HG03097 (cell line): ENCODE measurements around the gene ADGRV1.

ENCODE experiments used
- ATAC-seq: cut with Tn5 transposase; IDR thresholded peaks from one replicate; pipeline ENCODE4 v1.9.1; 2021; ENCODE audit not compliant: unreplicated experiment, low FRiP score

The ADGRV1 gene

GRCh38 chr5:91119981-91120850 is 561.6 kb downstream of the ADGRV1 start:
- no peak for ATAC-seq

GRCh38 chr5:91121347-91121993 is 562.9 kb downstream of the ADGRV1 start:
- ATAC-seq: no peak

GRCh38 chr5:91122651-91123050 is 564.1 kb downstream of the ADGRV1 start:
- ATAC-seq: no peak

- no peak for ATAC-seq
Observed at GRCh38 chr5:91123291-91123690, 564.7 kb downstream of the ADGRV1 start.

- ATAC-seq: no peak
Observed at GRCh38 chr5:91123901-91124300, 565.3 kb downstream of the ADGRV1 start.

- no peak for ATAC-seq
Observed at GRCh38 chr5:91125916-91126315, 567.3 kb downstream of the ADGRV1 start.

- no peak for ATAC-seq
Observed at GRCh38 chr5:91126448-91126847, 567.9 kb downstream of the ADGRV1 start.

- no peak for ATAC-seq
Observed at GRCh38 chr5:91126888-91127287, 568.3 kb downstream of the ADGRV1 start.

GRCh38 chr5:91127456-91128081 is 569.0 kb downstream of the ADGRV1 start:
- ATAC-seq: no peak

- ATAC-seq: no peak
Observed at GRCh38 chr5:91128604-91129003, 570.0 kb downstream of the ADGRV1 start.

- no peak for ATAC-seq
Observed at GRCh38 chr5:91129748-91130147, 571.2 kb downstream of the ADGRV1 start.

GRCh38 chr5:91130759-91131158 is 572.2 kb downstream of the ADGRV1 start:
- ATAC-seq: no peak

- ATAC-seq: no peak
Observed at GRCh38 chr5:91132550-91132949, 574.0 kb downstream of the ADGRV1 start.

- no peak for ATAC-seq
Observed at GRCh38 chr5:91133183-91133582, 574.6 kb downstream of the ADGRV1 start.

- no peak for ATAC-seq
Observed at GRCh38 chr5:91135475-91136248, 577.1 kb downstream of the ADGRV1 start.

GRCh38 chr5:91136271-91136670 is 577.7 kb downstream of the ADGRV1 start:
- no peak for ATAC-seq

GRCh38 chr5:91137647-91138046 is 579.0 kb downstream of the ADGRV1 start:
- ATAC-seq: no peak

GRCh38 chr5:91139572-91140200 is 581.1 kb downstream of the ADGRV1 start:
- ATAC-seq: no peak

- no peak for ATAC-seq
Observed at GRCh38 chr5:91140657-91141056, 582.1 kb downstream of the ADGRV1 start.

GRCh38 chr5:91141642-91142041 is 583.0 kb downstream of the ADGRV1 start:
- ATAC-seq: no peak
